PC-3 (cell line): ENCODE measurements around the gene PLPPR1.

Experiments used
- EZH2 ChIP-seq: fragments of 300-600 bp; sonication (generic); IDR thresholded peaks from one replicate; pipeline ENCODE4 v1.6.1; 2017; ENCODE audit warnings: antibody characterized with exemption, mild to moderate bottlenecking, low read length; ENCODE audit not compliant: unreplicated experiment
- EZH2phosphoT487 ChIP-seq: fragments of 300-600 bp; sonication (generic); IDR thresholded peaks from 2 replicates; pipeline ENCODE4 v1.6.1; 2018; ENCODE audit warnings: mild to moderate bottlenecking, antibody characterized with exemption, low read length, borderline replicate concordance
- TF ChIP-seq, protein P1 (sequence below): fragments of 300-600 bp; sonication (generic); conservative IDR thresholded peaks from 2 replicates; pipeline ENCODE4 v1.5.1; 2017; ENCODE audit warnings: antibody characterized with exemption, low read depth, mild to moderate bottlenecking, low read length

DNA sequence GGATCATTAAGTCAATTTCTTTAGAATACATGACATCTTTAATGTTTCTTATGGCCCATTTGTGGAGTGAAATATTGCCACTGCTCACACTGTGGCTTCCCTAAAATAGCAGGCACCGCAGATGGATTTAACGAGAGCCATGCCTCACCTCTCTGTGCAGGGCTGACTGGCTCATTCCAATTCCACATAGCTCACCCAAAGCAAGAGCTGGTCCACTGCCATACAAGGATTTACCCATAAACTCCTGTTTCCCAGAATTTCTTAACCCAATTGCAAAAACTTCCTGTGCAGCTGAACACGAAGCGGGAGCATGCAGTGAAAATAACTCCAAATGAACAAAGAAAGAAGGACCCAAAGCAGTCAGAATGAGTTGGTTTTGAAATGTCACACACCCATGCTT is 196.7 kb downstream of the PLPPR1 start:
- TF ChIP-seq, protein P1, sequence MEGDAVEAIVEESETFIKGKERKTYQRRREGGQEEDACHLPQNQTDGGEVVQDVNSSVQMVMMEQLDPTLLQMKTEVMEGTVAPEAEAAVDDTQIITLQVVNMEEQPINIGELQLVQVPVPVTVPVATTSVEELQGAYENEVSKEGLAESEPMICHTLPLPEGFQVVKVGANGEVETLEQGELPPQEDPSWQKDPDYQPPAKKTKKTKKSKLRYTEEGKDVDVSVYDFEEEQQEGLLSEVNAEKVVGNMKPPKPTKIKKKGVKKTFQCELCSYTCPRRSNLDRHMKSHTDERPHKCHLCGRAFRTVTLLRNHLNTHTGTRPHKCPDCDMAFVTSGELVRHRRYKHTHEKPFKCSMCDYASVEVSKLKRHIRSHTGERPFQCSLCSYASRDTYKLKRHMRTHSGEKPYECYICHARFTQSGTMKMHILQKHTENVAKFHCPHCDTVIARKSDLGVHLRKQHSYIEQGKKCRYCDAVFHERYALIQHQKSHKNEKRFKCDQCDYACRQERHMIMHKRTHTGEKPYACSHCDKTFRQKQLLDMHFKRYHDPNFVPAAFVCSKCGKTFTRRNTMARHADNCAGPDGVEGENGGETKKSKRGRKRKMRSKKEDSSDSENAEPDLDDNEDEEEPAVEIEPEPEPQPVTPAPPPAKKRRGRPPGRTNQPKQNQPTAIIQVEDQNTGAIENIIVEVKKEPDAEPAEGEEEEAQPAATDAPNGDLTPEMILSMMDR, result no peak
- no peak for TF ChIP-seq EZH2
- TF ChIP-seq EZH2phosphoT487, result no peak
